Stimulated activated CD4-positive, alpha-beta T cell treated with anti-CD3 and anti-CD28 coated beads, Interleukin-12 subunit alpha, Interleukin-12 subunit beta, amount 100 ng/mL, for 4 hours (primary cell): ENCODE data around the gene SRC.

ENCODE experiments used
- DNase-seq: peaks from one replicate; pipeline ENCODE4 v3.0.0-alpha.2; 2020

Gene SRC

GRCh38 chr20:37315452-37316110, 30.4 kb upstream of the SRC start:
- no peak for DNase-seq

- DNase-seq: no peak
Measured at GRCh38 chr20:37316116-37316774, 29.7 kb upstream of the SRC start.

- no peak for DNase-seq
Measured at GRCh38 chr20:37316775-37317170, 29.2 kb upstream of the SRC start.

GRCh38 chr20:37317316-37317715, 28.6 kb upstream of the SRC start:
- DNase-seq: no peak

GRCh38 chr20:37317994-37318640, 27.8 kb upstream of the SRC start:
- DNase-seq: no peak

GRCh38 chr20:37319151-37319671, 26.7 kb upstream of the SRC start:
- DNase-seq: no peak

GRCh38 chr20:37323985-37324384, 22.0 kb upstream of the SRC start:
- no peak for DNase-seq

- DNase-seq: no peak
Measured at GRCh38 chr20:37325206-37325605, 20.7 kb upstream of the SRC start.

GRCh38 chr20:37326666-37327065, 19.3 kb upstream of the SRC start:
- DNase-seq: no peak

GRCh38 chr20:37327748-37328147, 18.2 kb upstream of the SRC start:
- DNase-seq: no peak

- DNase-seq: no peak
Measured at GRCh38 chr20:37328149-37328945, 17.6 kb upstream of the SRC start.

GRCh38 chr20:37329481-37330165, 16.3 kb upstream of the SRC start:
- no peak for DNase-seq

GRCh38 chr20:37330316-37330715, 15.6 kb upstream of the SRC start:
- no peak for DNase-seq

- DNase-seq: no peak
Measured at GRCh38 chr20:37331060-37331857, 14.7 kb upstream of the SRC start.

- DNase-seq: no peak
Measured at GRCh38 chr20:37333130-37333847, 12.7 kb upstream of the SRC start.

- no peak for DNase-seq
Measured at GRCh38 chr20:37333848-37334318, 12.1 kb upstream of the SRC start.

GRCh38 chr20:37334450-37334849, 11.5 kb upstream of the SRC start:
- DNase-seq: no peak

GRCh38 chr20:37335642-37336368, 10.1 kb upstream of the SRC start:
- no peak for DNase-seq

GRCh38 chr20:37336369-37337207, 9.4 kb upstream of the SRC start:
- peak; percentile 33 for DNase-seq
